GM19099 (cell line): ENCODE measurements around the gene CLEC4C.

Experiments used
- POLR2A ChIP-seq: IDR thresholded peaks from 3 replicates; pipeline ENCODE4 v1.6.1; 2011; ENCODE audit warnings: low read depth; ENCODE audit not compliant: insufficient read length; ENCODE audit errors: extremely low read depth

CLEC4C gene

DNA sequence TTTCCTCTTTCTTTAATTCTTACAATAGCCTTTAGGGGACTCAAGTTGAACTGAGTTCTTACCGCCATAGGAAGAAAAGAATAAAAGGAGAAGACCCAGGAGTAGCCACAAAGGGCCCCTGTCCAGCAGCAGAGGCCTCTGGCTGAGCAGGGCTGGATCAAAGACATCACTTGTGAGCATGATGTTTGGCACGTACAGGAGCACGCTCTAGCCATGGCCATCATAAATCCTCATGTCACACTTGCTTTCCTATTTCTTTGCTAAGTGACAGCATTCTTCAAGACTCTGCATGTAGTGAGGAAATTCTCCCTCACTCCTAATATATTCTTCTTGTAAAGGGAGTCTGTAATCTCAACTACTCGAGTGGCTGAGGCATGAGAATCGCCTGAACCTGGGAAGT is 15.7 kb downstream of the CLEC4C start:
- no peak for TF ChIP-seq POLR2A

DNA sequence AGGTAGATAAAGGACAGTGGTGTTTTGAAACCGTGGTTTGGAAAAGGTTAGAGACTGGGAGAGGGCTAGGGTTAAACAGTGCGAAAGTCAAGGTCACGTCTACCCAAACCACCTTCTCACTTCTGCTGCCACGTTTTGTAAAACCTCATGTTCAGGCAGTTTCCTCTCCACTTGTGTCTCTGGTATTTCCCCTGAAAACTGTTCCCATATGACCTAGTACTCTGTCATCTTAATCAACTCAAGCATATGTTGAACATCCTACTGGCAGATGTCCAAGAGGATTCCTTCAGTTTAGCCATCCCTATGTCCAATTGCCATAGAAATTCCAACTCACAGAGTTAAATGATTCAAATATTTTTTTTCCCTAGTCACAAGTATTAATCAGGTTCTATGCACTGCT is 17.4 kb downstream of the CLEC4C start:
- TF ChIP-seq POLR2A = no peak

DNA sequence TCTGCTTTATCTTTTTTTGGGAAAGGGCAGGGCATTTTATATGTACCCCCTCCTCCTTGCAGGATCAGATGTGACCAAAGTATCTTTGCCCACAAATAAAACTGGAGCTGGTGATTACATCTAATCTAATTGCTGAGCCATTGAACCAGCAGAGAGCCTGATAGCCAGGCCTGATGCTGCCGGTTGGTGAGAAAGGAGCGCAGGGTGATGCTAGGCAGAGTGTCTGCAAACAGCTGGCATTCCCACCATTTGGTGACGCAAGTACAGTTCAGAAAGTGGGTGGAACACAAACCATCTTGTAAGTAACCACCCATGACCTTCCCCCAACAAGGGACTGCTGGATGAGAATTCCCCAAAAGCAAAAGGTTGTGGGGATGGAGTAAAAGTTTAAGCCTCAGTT is 23.2 kb downstream of the CLEC4C start:
- TF ChIP-seq POLR2A = no peak

GRCh38 chr12:7719946-7720730 is 27.0 kb downstream of the CLEC4C start:
- no peak for TF ChIP-seq POLR2A

DNA sequence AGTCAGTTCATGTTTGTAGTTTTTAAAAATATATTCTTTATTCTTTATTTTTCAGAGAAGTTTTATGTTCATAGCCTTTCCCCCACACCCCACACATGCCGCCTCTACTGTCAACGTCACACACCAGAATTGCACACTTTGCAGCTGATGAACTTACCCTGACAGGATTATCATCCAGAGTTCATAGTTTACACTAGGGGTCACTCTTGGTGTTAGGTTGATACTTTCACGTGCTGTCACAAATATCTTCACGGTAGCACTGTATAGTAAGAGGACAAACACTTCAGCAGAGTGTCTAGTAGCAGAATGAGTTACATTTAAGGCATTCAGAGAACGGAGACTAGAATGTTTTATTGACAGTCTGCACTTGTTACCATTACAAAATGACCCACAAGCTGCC is 30.8 kb downstream of the CLEC4C start:
- TF ChIP-seq POLR2A = no peak

DNA sequence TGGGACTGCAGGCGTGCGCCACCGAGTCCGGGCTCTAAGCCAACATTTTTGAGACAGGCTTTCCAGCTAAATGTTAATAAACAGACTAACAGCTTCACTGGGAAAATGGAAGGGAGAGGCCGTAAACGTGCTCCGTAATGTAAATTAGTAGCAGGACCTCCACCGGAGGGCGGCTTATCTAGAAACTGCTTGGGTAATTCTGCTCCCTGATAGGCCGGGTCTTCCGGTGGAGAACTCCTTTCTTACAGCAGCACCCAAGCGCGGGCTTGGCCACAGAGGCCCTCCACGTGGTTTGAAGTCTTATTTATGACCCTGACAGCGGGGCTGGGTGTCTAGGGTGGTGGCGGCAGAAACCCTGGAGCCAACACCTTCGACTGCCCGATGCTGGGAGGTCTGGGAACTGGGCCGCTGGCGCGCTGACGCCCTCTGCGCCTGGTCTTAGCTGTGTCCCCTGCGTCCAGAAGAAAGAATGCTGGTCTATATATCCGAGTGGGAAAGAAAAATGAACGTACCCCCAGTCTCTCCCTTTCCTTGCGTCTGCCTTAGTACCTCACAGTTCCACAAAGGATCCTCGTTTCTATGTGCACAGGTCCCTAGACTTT is 34.2 kb downstream of the CLEC4C start:
- no peak for TF ChIP-seq POLR2A

DNA sequence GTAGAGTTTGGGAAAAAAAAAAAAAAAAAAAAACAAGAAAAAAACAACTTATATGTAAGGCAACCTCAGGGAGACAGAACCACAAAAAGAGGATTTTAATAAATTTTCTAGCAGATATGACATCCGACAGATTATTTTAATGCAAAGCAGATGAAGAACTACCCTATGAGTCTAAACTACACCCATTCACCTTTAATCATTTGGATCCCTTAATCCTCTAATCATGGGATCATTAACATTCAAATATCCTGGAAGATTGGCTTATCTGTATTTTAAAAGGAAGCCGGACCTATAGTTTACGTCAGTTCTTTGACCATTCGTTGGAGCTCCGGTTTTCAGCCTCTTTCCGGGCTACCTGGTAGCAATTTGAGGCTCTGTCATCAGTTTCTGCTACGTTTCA is 36.0 kb downstream of the CLEC4C start, which contains the start of gene DPPA3:
Gene DPPA3, plus strand, starts transcription at position 301 of the 400 bp plus-strand sequence. CDS start 138 bp downstream, outside the sequence.
- no peak for TF ChIP-seq POLR2A

- no peak for TF ChIP-seq POLR2A
Observed at GRCh38 chr12:7709969-7710675, 37.1 kb downstream of the CLEC4C start.

DNA sequence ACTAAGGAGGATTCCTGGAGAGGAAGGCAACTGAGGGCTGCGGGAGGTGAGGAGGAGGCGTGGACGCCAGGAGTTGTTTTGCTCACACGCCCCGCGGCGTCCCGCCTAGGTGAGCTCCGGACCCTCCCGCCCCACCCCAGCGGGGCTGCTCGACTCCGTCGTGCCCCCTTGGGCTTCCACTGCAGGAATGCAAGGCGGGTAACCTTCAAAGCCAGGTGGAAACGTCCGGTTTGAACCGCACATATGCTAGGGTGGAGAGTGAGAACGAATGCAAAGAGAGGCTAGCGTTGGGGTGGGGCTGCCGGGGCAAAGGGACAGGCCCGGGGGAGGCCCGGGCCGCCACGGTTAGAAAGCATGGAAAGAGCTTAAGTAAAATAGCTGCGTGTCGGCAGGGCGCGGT is 41.3 kb downstream of the CLEC4C start:
- TF ChIP-seq POLR2A = no peak

DNA sequence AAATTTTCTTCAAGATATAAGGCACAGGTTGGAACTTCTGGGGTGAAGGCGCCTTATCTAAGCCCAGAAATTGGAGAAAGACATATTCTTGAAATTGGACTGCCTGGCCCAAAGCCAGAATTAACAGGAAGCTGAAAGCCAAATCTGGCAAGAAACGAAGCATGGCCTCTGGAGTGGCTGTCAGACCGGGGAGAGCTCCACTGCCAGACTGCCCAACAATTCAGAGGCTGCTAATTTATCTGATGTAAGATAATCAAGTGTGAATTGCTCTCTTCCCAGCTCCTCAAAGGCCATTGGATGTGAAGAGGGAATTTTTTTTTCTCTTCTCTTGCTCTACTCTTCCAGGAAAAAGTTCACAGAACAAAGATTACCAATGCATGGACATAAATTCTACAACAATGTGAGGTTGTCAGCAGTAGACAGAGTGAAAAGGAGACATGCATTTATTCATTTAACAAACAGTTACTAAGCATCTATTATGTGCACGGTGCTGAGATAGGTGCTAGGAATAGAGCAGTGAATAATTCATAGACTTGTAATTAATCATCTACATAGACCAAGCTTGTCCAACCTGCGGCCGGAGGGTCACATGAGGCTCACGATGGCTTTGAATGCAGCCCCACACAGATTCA is 51.5 kb downstream of the CLEC4C start, which contains the start of gene GDF3:
Gene GDF3, minus strand, starts transcription at position 210 of the 632 bp plus-strand sequence. Its CDS starts 47 bp downstream, at position 163.
- TF ChIP-seq POLR2A = no peak

DNA sequence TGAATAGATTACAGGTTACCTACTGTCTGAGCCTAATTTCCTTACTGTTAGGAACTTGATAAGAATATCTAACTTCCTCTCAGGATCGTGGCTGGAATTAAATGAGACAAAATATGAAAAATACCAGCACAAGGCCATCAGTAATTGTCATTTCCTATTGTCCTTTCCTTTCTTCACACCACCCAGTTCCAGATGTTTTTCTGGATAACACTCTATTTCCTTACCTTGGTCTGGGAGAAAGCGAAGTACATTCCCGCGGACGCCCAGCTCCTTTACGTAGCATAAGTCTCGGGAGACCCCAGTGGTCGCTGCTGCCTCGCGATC is 52.0 kb downstream of the CLEC4C start:
- TF ChIP-seq POLR2A = no peak

DNA sequence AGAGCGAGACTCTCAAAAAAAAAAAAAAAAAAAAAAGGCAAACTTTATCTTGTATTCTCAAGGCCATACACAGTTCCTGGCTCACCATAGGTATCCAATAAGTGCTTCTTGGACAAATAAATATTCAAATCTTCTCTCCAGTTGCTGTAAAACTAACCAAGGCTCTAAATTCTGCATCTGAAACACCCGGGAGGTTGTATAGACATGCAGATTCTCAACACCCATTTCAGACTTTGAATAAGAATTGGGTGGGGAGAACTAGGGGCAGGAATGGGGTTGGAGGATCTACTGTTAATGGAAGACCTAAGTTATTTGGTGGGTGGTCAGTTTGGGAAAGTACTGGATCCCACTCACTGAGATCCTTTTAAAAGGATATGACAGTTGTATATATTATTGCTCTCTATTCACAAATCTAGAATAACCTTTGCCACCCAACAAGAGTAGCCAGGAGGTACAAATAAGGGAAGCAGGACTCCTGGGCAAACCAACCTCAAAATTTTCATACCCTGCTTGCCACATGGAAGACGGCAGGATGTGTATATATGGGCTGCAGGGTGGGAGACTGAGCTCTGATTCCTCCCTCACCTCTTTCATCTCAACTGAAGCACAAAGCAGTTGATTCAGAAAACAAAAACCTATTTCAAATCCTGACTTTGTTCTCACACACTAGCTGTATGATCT is 52.5 kb downstream of the CLEC4C start:
- TF ChIP-seq POLR2A = no peak

- TF ChIP-seq POLR2A = no peak
Observed at GRCh38 chr12:7693793-7694192, 53.4 kb downstream of the CLEC4C start.

GRCh38 chr12:7681535-7681934 is 65.6 kb downstream of the CLEC4C start:
- no peak for TF ChIP-seq POLR2A
